Measurements from ENCODE around the gene MCTP1.
"Not testable (repeated sequence)": the region's sequence is repeated elsewhere in the genome, so short reads cannot be mapped to it uniquely, and the experiment has no call there.

Gene MCTP1

GRCh38 chr5:95229646-95230045 lies 55.2 kb downstream of the MCTP1 start:
- peaks cover 4% of the 10 kb centered on the region for H3K9me3 Mint-ChIP-seq
- no peak for DNase-seq
- no peak overlapping the region for H3K27ac Mint-ChIP-seq
- no peak overlapping the region for H3K4me3 Mint-ChIP-seq
- H3K27me3 Mint-ChIP-seq = no peaks in the 10 kb centered on the region
- no peaks in the 10 kb centered on the region for H3K36me3 Mint-ChIP-seq (ENCODE audit: low read depth)
- H3K4me1 Mint-ChIP-seq (ENCODE audit: low read depth) = no peaks in the 10 kb centered on the region

GRCh38 chr5:95224701-95225459 lies 60.0 kb downstream of the MCTP1 start:
- Mint-ChIP-seq H3K27ac (no peak overlapping the region), H3K27me3 (no peaks in the 10 kb centered on the region), H3K36me3 (ENCODE audit: low read depth) (no peaks in the 10 kb centered on the region), H3K9me3 (no peaks in the 10 kb centered on the region), H3K4me1 (ENCODE audit: low read depth) (no peaks in the 10 kb centered on the region), H3K4me3 (no peak overlapping the region)
- no peak for DNase-seq

GRCh38 chr5:95223566-95224258 lies 61.2 kb downstream of the MCTP1 start:
- no peak overlapping the region for H3K4me3 Mint-ChIP-seq
- no peaks in the 10 kb centered on the region for H3K9me3 Mint-ChIP-seq
- no peaks in the 10 kb centered on the region for H3K36me3 Mint-ChIP-seq (ENCODE audit: low read depth)
- no peaks in the 10 kb centered on the region for H3K27me3 Mint-ChIP-seq
- DNase-seq = no peak
- H3K4me1 Mint-ChIP-seq (ENCODE audit: low read depth) = no peaks in the 10 kb centered on the region
- no peak overlapping the region for H3K27ac Mint-ChIP-seq

GRCh38 chr5:95222836-95223235 lies 62.1 kb downstream of the MCTP1 start:
- no peak overlapping the region for H3K27ac Mint-ChIP-seq
- H3K4me3 Mint-ChIP-seq = no peak overlapping the region
- H3K36me3 Mint-ChIP-seq (ENCODE audit: low read depth) = no peaks in the 10 kb centered on the region

GRCh38 chr5:95221234-95221633 lies 63.7 kb downstream of the MCTP1 start:
- Mint-ChIP-seq H3K27me3 (no peaks in the 10 kb centered on the region), H3K36me3 (ENCODE audit: low read depth) (no peaks in the 10 kb centered on the region), H3K9me3 (no peaks in the 10 kb centered on the region), H3K4me1 (ENCODE audit: low read depth) (no peaks in the 10 kb centered on the region), H3K4me3 (no peak overlapping the region), H3K27ac (no peak overlapping the region)
- DNase-seq = no peak

More at GRCh38 chr5:95222836-95223235, 62.1 kb downstream of the MCTP1 start:
- no peaks in the 10 kb centered on the region for H3K4me1 Mint-ChIP-seq (ENCODE audit: low read depth)
- no peaks in the 10 kb centered on the region for H3K27me3 Mint-ChIP-seq
- H3K9me3 Mint-ChIP-seq = no peaks in the 10 kb centered on the region
- no peak for DNase-seq

- H3K9me3 Mint-ChIP-seq = no peaks in the 10 kb centered on the region
- H3K4me1 Mint-ChIP-seq (ENCODE audit: low read depth) = no peaks in the 10 kb centered on the region
- DNase-seq = no peak
- H3K27ac Mint-ChIP-seq = no peak overlapping the region
- no peak overlapping the region for H3K4me3 Mint-ChIP-seq
- no peaks in the 10 kb centered on the region for H3K36me3 Mint-ChIP-seq (ENCODE audit: low read depth)
- H3K27me3 Mint-ChIP-seq = no peaks in the 10 kb centered on the region
Measured at GRCh38 chr5:95220381-95220780, 64.5 kb downstream of the MCTP1 start.

GRCh38 chr5:95219411-95219810 lies 65.5 kb downstream of the MCTP1 start:
- H3K4me3 Mint-ChIP-seq = no peak overlapping the region
- no peaks in the 10 kb centered on the region for H3K36me3 Mint-ChIP-seq (ENCODE audit: low read depth)
- H3K27ac Mint-ChIP-seq = no peak overlapping the region
- H3K27me3 Mint-ChIP-seq = no peaks in the 10 kb centered on the region
- H3K4me1 Mint-ChIP-seq (ENCODE audit: low read depth) = no peaks in the 10 kb centered on the region
- DNase-seq = no peak
- H3K9me3 Mint-ChIP-seq = no peaks in the 10 kb centered on the region

- Mint-ChIP-seq H3K4me3 (no peak overlapping the region), H3K36me3 (ENCODE audit: low read depth) (no peaks in the 10 kb centered on the region), H3K4me1 (ENCODE audit: low read depth) (no peaks in the 10 kb centered on the region), H3K27me3 (no peaks in the 10 kb centered on the region), H3K27ac (no peak overlapping the region), H3K9me3 (no peaks in the 10 kb centered on the region)
- no peak for DNase-seq
Measured at GRCh38 chr5:95217881-95218280, 67.0 kb downstream of the MCTP1 start.

- Mint-ChIP-seq H3K36me3 (ENCODE audit: low read depth) (no peaks in the 10 kb centered on the region), H3K4me3 (no peak overlapping the region), H3K4me1 (ENCODE audit: low read depth) (no peaks in the 10 kb centered on the region), H3K9me3 (no peaks in the 10 kb centered on the region), H3K27me3 (no peaks in the 10 kb centered on the region), H3K27ac (no peak overlapping the region)
- DNase-seq = no peak
Measured at GRCh38 chr5:95217351-95217750, 67.5 kb downstream of the MCTP1 start.

- no peaks in the 10 kb centered on the region for H3K4me1 Mint-ChIP-seq (ENCODE audit: low read depth)
- DNase-seq = no peak
- H3K27me3 Mint-ChIP-seq = no peaks in the 10 kb centered on the region
- H3K9me3 Mint-ChIP-seq = no peaks in the 10 kb centered on the region
- H3K27ac Mint-ChIP-seq = no peak overlapping the region
- no peaks in the 10 kb centered on the region for H3K36me3 Mint-ChIP-seq (ENCODE audit: low read depth)
- no peak overlapping the region for H3K4me3 Mint-ChIP-seq
Measured at GRCh38 chr5:95216136-95216955, 68.5 kb downstream of the MCTP1 start.

GRCh38 chr5:95207811-95208210 lies 77.1 kb downstream of the MCTP1 start:
- H3K4me3 Mint-ChIP-seq; H3K4me1 Mint-ChIP-seq (ENCODE audit: low read depth); H3K27me3 Mint-ChIP-seq; H3K27ac Mint-ChIP-seq; H3K36me3 Mint-ChIP-seq (ENCODE audit: low read depth); H3K9me3 Mint-ChIP-seq; DNase-seq: not testable (repeated sequence)

- Mint-ChIP-seq H3K27me3 (no peaks in the 10 kb centered on the region), H3K4me3 (no peak overlapping the region), H3K27ac (no peak overlapping the region), H3K4me1 (ENCODE audit: low read depth) (peaks cover 5% of the 10 kb centered on the region), H3K36me3 (ENCODE audit: low read depth) (no peaks in the 10 kb centered on the region), H3K9me3 (no peaks in the 10 kb centered on the region)
- DNase-seq = no peak
Measured at GRCh38 chr5:95194856-95195255, 90.0 kb downstream of the MCTP1 start.

GRCh38 chr5:95191330-95191729 lies 93.6 kb downstream of the MCTP1 start:
- Mint-ChIP-seq H3K4me1 (ENCODE audit: low read depth) (peaks cover 5% of the 10 kb centered on the region), H3K36me3 (ENCODE audit: low read depth) (no peaks in the 10 kb centered on the region), H3K27ac (no peak overlapping the region), H3K27me3 (no peaks in the 10 kb centered on the region), H3K4me3 (no peak overlapping the region), H3K9me3 (no peaks in the 10 kb centered on the region)
- no peak for DNase-seq

- H3K27ac Mint-ChIP-seq = no peak overlapping the region
- H3K9me3 Mint-ChIP-seq = no peaks in the 10 kb centered on the region
Measured at GRCh38 chr5:95184924-95185323, 100.0 kb downstream of the MCTP1 start.

GRCh38 chr5:95181644-95182043 lies 103.2 kb downstream of the MCTP1 start:
- peaks cover 5% of the 10 kb centered on the region for H3K27me3 Mint-ChIP-seq
- no peak overlapping the region for H3K27ac Mint-ChIP-seq
- no peaks in the 10 kb centered on the region for H3K9me3 Mint-ChIP-seq
- H3K4me3 Mint-ChIP-seq = no peak overlapping the region
- no peaks in the 10 kb centered on the region for H3K4me1 Mint-ChIP-seq (ENCODE audit: low read depth)
- H3K36me3 Mint-ChIP-seq (ENCODE audit: low read depth) = no peaks in the 10 kb centered on the region
- DNase-seq = no peak

More at GRCh38 chr5:95184924-95185323, 100.0 kb downstream of the MCTP1 start:
- Mint-ChIP-seq H3K4me3 (no peak overlapping the region), H3K27me3 (peaks cover 3% of the 10 kb centered on the region), H3K36me3 (ENCODE audit: low read depth) (no peaks in the 10 kb centered on the region), H3K4me1 (ENCODE audit: low read depth) (no peaks in the 10 kb centered on the region)
- no peak for DNase-seq
